HG02938 (cell line): ENCODE measurements around the gene OR14J1.
"Not testable (repeated sequence)": the region's sequence is repeated elsewhere in the genome, so short reads cannot be mapped to it uniquely, and the experiment has no call there.

Experiments
- ATAC-seq: cut with Tn5 transposase; IDR thresholded peaks from one replicate; pipeline ENCODE4 v1.9.1; 2021; ENCODE audit warnings: mild to moderate bottlenecking, moderate library complexity; ENCODE audit not compliant: unreplicated experiment

The OR14J1 gene, protein sequence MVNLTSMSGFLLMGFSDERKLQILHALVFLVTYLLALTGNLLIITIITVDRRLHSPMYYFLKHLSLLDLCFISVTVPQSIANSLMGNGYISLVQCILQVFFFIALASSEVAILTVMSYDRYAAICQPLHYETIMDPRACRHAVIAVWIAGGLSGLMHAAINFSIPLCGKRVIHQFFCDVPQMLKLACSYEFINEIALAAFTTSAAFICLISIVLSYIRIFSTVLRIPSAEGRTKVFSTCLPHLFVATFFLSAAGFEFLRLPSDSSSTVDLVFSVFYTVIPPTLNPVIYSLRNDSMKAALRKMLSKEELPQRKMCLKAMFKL

GRCh38 chr6:29301316-29301715, at the start of gene OR14J1:
Gene OR14J1, plus strand, starts transcription at chr6:29301701. Its CDS starts 4,989 bp downstream, at chr6:29306690.
- ATAC-seq: no peak

DNA sequence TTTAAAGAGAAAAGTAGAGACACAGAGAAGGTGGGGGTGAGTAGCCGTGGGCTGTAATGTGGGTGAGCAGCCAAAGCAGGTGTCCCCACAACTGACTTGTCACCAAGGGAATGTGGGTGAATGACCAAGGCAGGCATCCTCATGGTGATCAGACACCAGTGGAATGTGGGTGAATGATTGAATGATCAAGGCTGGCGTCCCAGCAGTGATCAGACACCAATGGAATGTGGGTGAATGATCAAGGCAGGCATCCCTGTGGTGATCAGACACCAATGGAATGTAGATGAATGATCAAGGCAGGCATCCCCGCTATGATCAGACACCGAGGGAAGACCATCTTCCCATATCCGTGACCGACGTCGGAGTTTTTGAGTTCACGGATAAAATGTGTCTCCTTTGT, 49.8 kb upstream of the OR14J1 start:
- ATAC-seq: no peak

DNA sequence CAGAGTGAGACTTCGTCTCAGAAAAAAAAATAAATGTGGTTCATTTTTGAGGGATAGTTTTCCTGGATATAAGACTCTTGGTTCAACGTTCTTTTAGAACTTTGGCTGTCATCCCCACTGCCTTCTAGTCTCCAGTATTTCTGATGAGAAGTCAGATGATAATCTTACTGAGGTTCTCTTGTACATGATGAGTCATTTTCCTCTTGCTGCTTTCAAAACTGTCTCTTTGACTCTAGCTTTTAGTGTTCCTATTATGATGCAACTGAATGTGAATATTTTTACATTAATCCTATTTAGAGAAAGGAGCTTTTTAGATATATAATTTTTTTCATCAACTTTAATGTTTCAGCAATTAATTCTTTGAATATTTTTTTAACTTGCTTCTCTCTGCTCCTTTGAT, 46.0 kb upstream of the OR14J1 start:
- no peak for ATAC-seq

DNA sequence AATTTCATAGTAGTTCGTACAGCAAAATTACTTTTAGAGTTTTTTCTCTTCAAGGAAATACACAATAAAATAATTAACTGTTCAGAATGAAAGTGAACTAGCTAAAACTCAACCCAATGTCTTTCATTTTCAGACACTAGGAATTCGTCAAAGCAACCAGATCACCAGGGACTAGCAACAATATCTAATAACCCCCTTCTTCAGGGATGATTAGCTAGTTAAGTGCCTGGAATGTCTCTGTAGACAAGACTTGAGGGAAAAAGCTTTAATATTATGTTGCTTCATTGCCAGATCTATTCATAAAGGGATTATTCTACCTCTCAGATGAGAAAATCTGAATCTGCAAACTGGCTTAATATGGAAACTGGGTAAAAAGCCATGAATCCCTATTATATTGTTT, 41.8 kb upstream of the OR14J1 start:
- no peak for ATAC-seq

DNA sequence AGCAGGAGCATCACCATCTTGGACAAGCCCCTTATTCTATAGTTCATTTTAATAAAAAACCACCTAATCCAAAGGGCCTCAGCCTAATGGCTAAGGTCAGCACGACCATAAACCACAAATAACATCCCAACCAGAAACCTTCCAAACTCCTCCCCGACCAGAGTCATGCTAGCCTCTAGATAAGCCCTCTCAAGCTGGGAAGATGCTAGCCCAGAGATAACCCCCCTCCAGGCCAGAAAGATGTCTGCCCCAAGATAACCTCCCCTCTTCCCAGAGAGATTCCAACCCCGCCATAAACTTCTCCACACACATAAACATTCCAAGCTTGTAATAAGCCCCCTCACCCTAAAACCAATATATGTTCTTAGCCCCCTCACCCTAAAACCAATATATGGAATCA, 38.5 kb upstream of the OR14J1 start:
- ATAC-seq: no peak

- ATAC-seq: no peak
These were observed 7.0 kb upstream of the OR14J1 start for GRCh38 chr6:29294499-29294914.

- no peak for ATAC-seq
These were observed 6.3 kb upstream of the OR14J1 start for GRCh38 chr6:29295181-29295585.

DNA sequence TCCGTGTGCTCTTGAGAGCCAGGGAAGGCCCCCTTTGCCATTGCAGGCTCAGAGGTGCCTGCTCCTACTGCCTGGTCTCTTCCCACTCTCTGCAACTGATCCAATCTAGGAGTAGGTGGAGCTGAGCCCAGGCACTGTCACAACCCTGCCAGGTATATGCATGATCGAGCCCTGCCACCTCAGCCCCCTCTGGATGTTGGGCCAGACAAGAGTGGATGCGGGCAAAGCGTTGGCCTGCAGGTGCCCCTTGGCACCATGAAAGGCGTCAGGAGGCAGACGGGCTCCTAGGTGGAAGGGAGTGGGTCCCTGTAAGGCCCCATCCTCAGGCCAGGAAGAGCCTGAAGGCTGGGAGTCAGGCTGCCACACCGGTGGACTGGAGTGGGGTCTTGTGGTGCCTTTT, 5.9 kb upstream of the OR14J1 start:
- no peak for ATAC-seq

GRCh38 chr6:29319931-29320330, 18.4 kb downstream of the OR14J1 start:
- no peak for ATAC-seq

DNA sequence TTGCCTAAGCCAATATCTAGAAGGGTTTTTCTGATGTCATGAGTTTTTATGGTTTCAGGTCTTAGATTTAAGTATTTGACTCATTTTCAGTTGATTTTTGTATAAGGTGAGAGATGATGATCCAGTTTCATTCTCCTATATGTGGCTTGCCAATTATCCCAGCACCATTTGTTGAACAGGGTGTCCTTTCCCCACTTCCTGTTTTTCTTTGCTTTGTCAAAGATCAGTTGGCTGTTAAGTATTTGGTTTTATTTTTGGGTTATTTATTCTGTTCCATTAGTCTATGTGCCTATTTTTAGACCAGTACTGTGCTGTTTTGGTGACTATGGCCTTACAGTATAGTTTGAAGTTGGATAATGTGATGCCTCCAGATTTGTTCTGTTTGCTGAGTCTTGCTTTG, 21.8 kb downstream of the OR14J1 start:
- not testable (repeated sequence) for ATAC-seq

DNA sequence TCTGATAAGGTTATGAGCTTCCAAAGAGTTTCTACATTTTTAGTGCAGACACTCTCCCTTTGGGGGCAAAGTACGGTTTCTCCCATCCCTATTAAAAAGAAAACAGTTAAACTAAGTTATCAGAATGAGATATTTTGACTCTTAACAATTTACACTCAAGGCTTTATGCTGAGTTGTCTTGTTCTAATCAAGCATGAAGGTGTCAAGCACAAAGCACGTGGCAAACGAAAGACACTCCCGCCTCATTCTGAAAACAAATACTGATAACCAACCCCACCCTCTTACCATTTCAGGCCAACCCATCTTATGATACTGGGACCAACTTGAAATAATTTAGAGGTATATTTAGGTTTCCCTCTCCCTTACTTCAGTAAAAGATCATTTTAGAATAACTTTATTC, 24.3 kb downstream of the OR14J1 start:
- ATAC-seq: no peak

DNA sequence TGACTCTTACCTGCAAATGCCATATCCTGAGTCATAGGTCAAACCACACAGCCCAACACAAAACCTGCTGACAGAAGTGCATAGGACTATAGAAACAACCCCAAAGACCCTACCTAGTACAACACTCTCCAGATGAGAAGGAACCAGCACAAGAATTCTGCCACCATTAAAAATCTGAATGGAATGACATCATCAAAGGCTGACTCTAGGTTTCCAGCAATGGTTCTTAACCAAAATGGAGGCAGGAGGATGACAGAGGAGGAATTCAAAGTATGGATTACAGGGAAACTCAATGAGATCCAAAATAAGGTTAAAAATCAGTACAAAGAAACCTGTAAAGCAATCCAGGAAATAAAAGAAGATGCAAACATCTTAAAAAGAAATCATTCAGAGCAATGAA, 31.2 kb downstream of the OR14J1 start:
- ATAC-seq: no peak

DNA sequence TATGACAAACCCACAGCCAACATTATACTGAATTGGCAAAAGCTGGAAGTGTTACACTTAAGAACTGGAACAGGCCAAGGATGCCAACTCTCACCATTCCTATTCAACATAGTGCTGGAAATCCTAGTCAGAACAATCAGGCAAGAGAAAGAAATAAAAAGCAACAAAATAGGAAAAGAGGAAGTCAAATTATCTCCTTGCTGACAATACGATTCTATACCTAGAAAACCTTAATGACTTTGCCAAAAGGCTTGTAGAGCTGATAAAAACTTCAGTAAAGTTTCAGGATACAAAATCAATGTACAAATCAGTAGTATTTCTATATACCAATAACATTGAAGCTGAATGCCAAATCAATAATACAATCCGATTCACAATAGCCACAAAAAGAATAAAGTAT, 34.8 kb downstream of the OR14J1 start:
- ATAC-seq: no peak

GRCh38 chr6:29345380-29345779, 43.9 kb downstream of the OR14J1 start:
- no peak for ATAC-seq

GRCh38 chr6:29349348-29349747, 47.8 kb downstream of the OR14J1 start:
- not testable (repeated sequence) for ATAC-seq

DNA sequence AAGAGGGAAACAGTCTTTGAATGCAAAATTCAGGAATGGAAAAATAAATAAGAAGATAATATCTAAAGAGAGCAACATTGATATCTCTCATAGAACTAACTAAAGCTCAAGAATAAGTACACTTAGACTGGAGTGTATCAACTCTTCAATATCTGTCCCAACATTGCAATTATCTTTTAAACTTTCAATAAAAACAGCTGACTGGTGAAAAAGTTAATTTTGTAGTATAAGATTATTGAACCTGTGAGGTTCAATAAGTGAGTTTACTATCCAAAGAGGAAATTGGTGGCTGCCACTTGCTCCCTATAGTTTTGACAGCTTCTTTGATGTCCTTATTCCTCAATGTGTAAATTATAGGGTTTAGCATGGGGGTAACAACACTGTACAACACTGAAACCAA, 53.5 kb downstream of the OR14J1 start:
- no peak for ATAC-seq

DNA sequence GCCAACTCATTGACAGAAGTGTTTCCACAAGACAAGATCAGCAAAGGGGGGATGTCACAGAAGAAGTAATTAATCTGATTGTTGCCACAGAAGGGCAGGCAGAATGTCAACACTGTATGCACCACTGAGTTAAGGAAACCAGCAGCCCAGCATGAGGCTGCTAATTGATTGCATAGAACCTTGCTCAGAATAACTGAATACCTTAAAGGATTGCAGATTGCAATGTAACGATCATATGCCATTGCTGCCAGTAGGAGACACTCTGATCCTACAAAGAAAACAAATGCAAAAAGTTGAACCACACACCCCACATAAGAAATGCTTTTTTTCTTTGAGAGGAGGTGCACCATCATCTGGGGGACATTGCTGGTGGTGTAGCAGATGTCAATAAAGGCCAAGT, 54.1 kb downstream of the OR14J1 start:
- no peak for ATAC-seq
